ENCODE measurements around the gene ANO8. TPM values are rescaled to one million over a fixed set of nuclear protein-coding genes. Genes with fewer than 3 reads are reported as not detected.
"Not testable (repeated sequence)": the region's sequence is repeated elsewhere in the genome, so short reads cannot be mapped to it uniquely, and the experiment has no call there.

Gene ANO8
- total RNA-seq, 1 experiment from 2014 or later, result 3.2 TPM

GRCh38 chr19:17312189-17313113, 22.2 kb downstream of the ANO8 start:
- no peak for DNase-seq (ENCODE audit: low spot score)

- DNase-seq (ENCODE audit: low spot score), result no peak
Observed at GRCh38 chr19:17311455-17312188, 23.0 kb downstream of the ANO8 start.

- DNase-seq (ENCODE audit: low spot score), result no peak
Observed at GRCh38 chr19:17309965-17310461, 24.6 kb downstream of the ANO8 start.

- peak; percentile 100 for DNase-seq (ENCODE audit: low spot score)
Observed at GRCh38 chr19:17309198-17309964, 25.3 kb downstream of the ANO8 start, which contains the start of gene DDA1. Gene DDA1 (plus strand): TSS chr19:17309563. CDS start chr19:17309655, 92 bp downstream.

- DNase-seq (ENCODE audit: low spot score), result no peak
Observed at GRCh38 chr19:17307876-17308377, 26.7 kb downstream of the ANO8 start.

GRCh38 chr19:17306285-17306714, 28.4 kb downstream of the ANO8 start:
- no peak for DNase-seq (ENCODE audit: low spot score)

- DNase-seq (ENCODE audit: low spot score), result peak; percentile 100
Observed at GRCh38 chr19:17305517-17306284, 29.0 kb downstream of the ANO8 start, which contains the start of gene MRPL34. Gene MRPL34 (plus strand): TSS chr19:17305872. CDS start chr19:17305893, 21 bp downstream.

GRCh38 chr19:17305216-17305516, 29.5 kb downstream of the ANO8 start:
- DNase-seq (ENCODE audit: low spot score), result no peak

- DNase-seq (ENCODE audit: low spot score), result no peak
Observed at GRCh38 chr19:17304386-17305215, 30.1 kb downstream of the ANO8 start.

- DNase-seq (ENCODE audit: low spot score), result no peak
Observed at GRCh38 chr19:17303940-17304267, 30.8 kb downstream of the ANO8 start.

GRCh38 chr19:17303167-17303939, 31.3 kb downstream of the ANO8 start, which contains the start of gene ABHD8:
Gene ABHD8 (minus strand): TSS chr19:17303425. CDS start chr19:17301616, 1,809 bp downstream.
- DNase-seq (ENCODE audit: low spot score), result peak; percentile 78

- no peak for DNase-seq (ENCODE audit: low spot score)
Observed at GRCh38 chr19:17302391-17303166, 32.1 kb downstream of the ANO8 start.

GRCh38 chr19:17300992-17301619, 33.5 kb downstream of the ANO8 start:
- no peak for DNase-seq (ENCODE audit: low spot score)

GRCh38 chr19:17296976-17297375, 37.7 kb downstream of the ANO8 start:
- no peak for DNase-seq (ENCODE audit: low spot score)

- peak; percentile 60 for DNase-seq (ENCODE audit: low spot score)
Observed at GRCh38 chr19:17296273-17296672, 38.4 kb downstream of the ANO8 start.

- DNase-seq (ENCODE audit: low spot score), result not testable (repeated sequence)
Observed at GRCh38 chr19:17295551-17295950, 39.1 kb downstream of the ANO8 start.

GRCh38 chr19:17294051-17294891, 40.4 kb downstream of the ANO8 start:
- DNase-seq (ENCODE audit: low spot score), result no peak

Measured in H4 (cell line).